Measurements from ENCODE around the gene ATP8A2.

ATP8A2 gene

GRCh38 chr13:25756251-25756650 lies 384.5 kb downstream of the ATP8A2 start:
- H3K9ac ChIP-seq = no peak overlapping the region
- H3K4me1 ChIP-seq = peaks cover 7 to 25% (median 17%) of the 10 kb centered on the region in 10 experiments
- H4K20me1 ChIP-seq = no peaks in the 10 kb centered on the region
- H3K9me3 ChIP-seq (replicated peaks in 1 of 11) = no peaks in the 10 kb centered on the region
- H3K27ac ChIP-seq = no peak overlapping the region
- no peak for TF ChIP-seq Cebpa-rat (IDR thresholded peaks at IDR 0.05)
- H3K4me3 ChIP-seq = no peak overlapping the region
- no peaks in the 10 kb centered on the region for H3K36me3 ChIP-seq
- H3K4me2 ChIP-seq = no peak overlapping the region
- no peaks in the 10 kb centered on the region for H3K27me3 ChIP-seq

GRCh38 chr13:25756912-25757311 lies 385.1 kb downstream of the ATP8A2 start:
- Histone ChIP-seq H3K36me3 (no peaks in the 10 kb centered on the region), H3K9me3 (replicated peaks in 1 of 11) (no peaks in the 10 kb centered on the region), H3K4me2 (no peak overlapping the region), H4K20me1 (no peaks in the 10 kb centered on the region), H3K9ac (no peak overlapping the region), H3K4me3 (no peak overlapping the region), H3K27me3 (no peaks in the 10 kb centered on the region), H3K27ac (no peak overlapping the region), H3K4me1 (peaks cover 7 to 25% (median 17%) of the 10 kb centered on the region in 10 experiments)
- TF ChIP-seq Cebpa-rat (IDR thresholded peaks at IDR 0.05) = no peak

GRCh38 chr13:25761041-25761440 lies 389.3 kb downstream of the ATP8A2 start:
- no peak for TF ChIP-seq Cebpa-rat (IDR thresholded peaks at IDR 0.05)
- Histone ChIP-seq H3K4me1 (no peaks in the 10 kb centered on the region), H3K9me3 (replicated peaks in 1 of 11) (peaks cover under 1 to 7% (median 5%) of the 10 kb centered on the region in 11 experiments; a peak in 15 of 22 replicates), H3K9ac (no peak overlapping the region), H4K20me1 (no peaks in the 10 kb centered on the region), H3K4me3 (no peak overlapping the region), H3K27me3 (no peaks in the 10 kb centered on the region), H3K27ac (no peak overlapping the region), H3K4me2 (no peak overlapping the region), H3K36me3 (no peaks in the 10 kb centered on the region)

GRCh38 chr13:25762281-25762680 lies 390.5 kb downstream of the ATP8A2 start:
- Histone ChIP-seq H3K9ac (no peak overlapping the region), H3K4me2 (no peak overlapping the region), H3K4me3 (no peak overlapping the region), H3K9me3 (replicated peaks in 1 of 11) (peaks cover 8 to 16% (median 13%) of the 10 kb centered on the region in 11 experiments; a peak in 19 of 22 replicates), H3K36me3 (no peaks in the 10 kb centered on the region), H3K27me3 (no peaks in the 10 kb centered on the region), H3K4me1 (no peaks in the 10 kb centered on the region), H3K27ac (no peak overlapping the region), H4K20me1 (no peaks in the 10 kb centered on the region)
- TF ChIP-seq Cebpa-rat (IDR thresholded peaks at IDR 0.05) = no peak

- H3K27ac ChIP-seq = no peak overlapping the region
- no peaks in the 10 kb centered on the region for H3K36me3 ChIP-seq
- H3K4me2 ChIP-seq = no peak overlapping the region
- no peak overlapping the region for H3K4me3 ChIP-seq
- H4K20me1 ChIP-seq = no peaks in the 10 kb centered on the region
- no peak overlapping the region for H3K9ac ChIP-seq
- TF ChIP-seq Cebpa-rat (IDR thresholded peaks at IDR 0.05) = no peak
- H3K4me1 ChIP-seq = no peaks in the 10 kb centered on the region
- H3K27me3 ChIP-seq = no peaks in the 10 kb centered on the region
- peaks cover 8 to 16% (median 13%) of the 10 kb centered on the region in 11 experiments; a peak in 19 of 22 replicates for H3K9me3 ChIP-seq (replicated peaks in 1 of 11)
Measured at GRCh38 chr13:25762795-25763377, 391.1 kb downstream of the ATP8A2 start.

- TF ChIP-seq Cebpa-rat (IDR thresholded peaks at IDR 0.05) = no peak
- Histone ChIP-seq H3K27ac (no peak overlapping the region), H3K9me3 (replicated peaks in 1 of 11) (peaks cover 8 to 18% (median 13%) of the 10 kb centered on the region in 11 experiments; a peak in 19 of 22 replicates)
Measured at GRCh38 chr13:25764378-25764777, 392.6 kb downstream of the ATP8A2 start.

GRCh38 chr13:25765266-25765665 lies 393.5 kb downstream of the ATP8A2 start:
- H3K27me3 ChIP-seq = no peaks in the 10 kb centered on the region
- H3K9me3 ChIP-seq (replicated peaks in 1 of 11) = peaks cover 8 to 22% (median 13%) of the 10 kb centered on the region in 11 experiments; a peak in 19 of 22 replicates
- no peak overlapping the region for H3K4me2 ChIP-seq
- TF ChIP-seq Cebpa-rat (IDR thresholded peaks at IDR 0.05) = no peak
- no peaks in the 10 kb centered on the region; a peak in 1 of 20 replicates for H3K4me1 ChIP-seq
- H3K27ac ChIP-seq = no peak overlapping the region
- no peaks in the 10 kb centered on the region for H4K20me1 ChIP-seq
- H3K4me3 ChIP-seq = no peak overlapping the region
- no peaks in the 10 kb centered on the region for H3K36me3 ChIP-seq
- no peak overlapping the region for H3K9ac ChIP-seq

More at GRCh38 chr13:25764378-25764777, 392.6 kb downstream of the ATP8A2 start:
- Histone ChIP-seq H3K27me3 (no peaks in the 10 kb centered on the region), H3K4me3 (no peak overlapping the region), H3K9ac (no peak overlapping the region), H4K20me1 (no peaks in the 10 kb centered on the region), H3K36me3 (no peaks in the 10 kb centered on the region), H3K4me1 (no peaks in the 10 kb centered on the region; a peak in 1 of 20 replicates), H3K4me2 (no peak overlapping the region)

GRCh38 chr13:25766576-25766975 lies 394.8 kb downstream of the ATP8A2 start:
- Histone ChIP-seq H3K27me3 (no peaks in the 10 kb centered on the region), H3K9me3 (replicated peaks in 1 of 11) (peaks cover 8 to 22% (median 13%) of the 10 kb centered on the region in 11 experiments; a peak in 19 of 22 replicates), H3K4me1 (peaks cover 0 to 9% (median 0%) of the 10 kb centered on the region in 10 experiments; a peak in 6 of 20 replicates), H3K9ac (no peak overlapping the region), H3K4me3 (no peak overlapping the region), H4K20me1 (no peaks in the 10 kb centered on the region), H3K27ac (no peak overlapping the region), H3K36me3 (no peaks in the 10 kb centered on the region), H3K4me2 (no peak overlapping the region)
- TF ChIP-seq Cebpa-rat (IDR thresholded peaks at IDR 0.05) = no peak

GRCh38 chr13:25766991-25767390 lies 395.2 kb downstream of the ATP8A2 start:
- H3K27me3 ChIP-seq = no peaks in the 10 kb centered on the region
- no peak overlapping the region for H3K4me3 ChIP-seq
- H3K9ac ChIP-seq = no peak overlapping the region
- no peak for TF ChIP-seq Cebpa-rat (IDR thresholded peaks at IDR 0.05)
- H4K20me1 ChIP-seq = no peaks in the 10 kb centered on the region
- no peaks in the 10 kb centered on the region for H3K36me3 ChIP-seq
- no peak overlapping the region for H3K27ac ChIP-seq
- H3K4me1 ChIP-seq = peaks cover 0 to 11% (median under 1%) of the 10 kb centered on the region in 10 experiments; a peak in 7 of 20 replicates
- H3K9me3 ChIP-seq (replicated peaks in 1 of 11) = peaks cover 8 to 22% (median 13%) of the 10 kb centered on the region in 11 experiments; a peak in 19 of 22 replicates
- no peak overlapping the region for H3K4me2 ChIP-seq

GRCh38 chr13:25768376-25768775 lies 396.6 kb downstream of the ATP8A2 start:
- peaks cover 8 to 22% (median 13%) of the 10 kb centered on the region in 11 experiments; a peak in 19 of 22 replicates for H3K9me3 ChIP-seq (replicated peaks in 1 of 11)
- no peak overlapping the region for H3K27ac ChIP-seq
- H4K20me1 ChIP-seq = no peaks in the 10 kb centered on the region
- H3K36me3 ChIP-seq = no peaks in the 10 kb centered on the region
- H3K9ac ChIP-seq = no peak overlapping the region
- peaks cover 0 to 11% (median 1%) of the 10 kb centered on the region in 10 experiments; a peak in 7 of 20 replicates for H3K4me1 ChIP-seq
- H3K27me3 ChIP-seq = no peaks in the 10 kb centered on the region
- no peak overlapping the region for H3K4me3 ChIP-seq
- H3K4me2 ChIP-seq = no peak overlapping the region
- no peak for TF ChIP-seq Cebpa-rat (IDR thresholded peaks at IDR 0.05)
